ENCODE data around the gene CLIC3.
"Not testable (repeated sequence)": the region's sequence is repeated elsewhere in the genome, so short reads cannot be mapped to it uniquely, and the experiment has no call there.

The CLIC3 gene

DNA sequence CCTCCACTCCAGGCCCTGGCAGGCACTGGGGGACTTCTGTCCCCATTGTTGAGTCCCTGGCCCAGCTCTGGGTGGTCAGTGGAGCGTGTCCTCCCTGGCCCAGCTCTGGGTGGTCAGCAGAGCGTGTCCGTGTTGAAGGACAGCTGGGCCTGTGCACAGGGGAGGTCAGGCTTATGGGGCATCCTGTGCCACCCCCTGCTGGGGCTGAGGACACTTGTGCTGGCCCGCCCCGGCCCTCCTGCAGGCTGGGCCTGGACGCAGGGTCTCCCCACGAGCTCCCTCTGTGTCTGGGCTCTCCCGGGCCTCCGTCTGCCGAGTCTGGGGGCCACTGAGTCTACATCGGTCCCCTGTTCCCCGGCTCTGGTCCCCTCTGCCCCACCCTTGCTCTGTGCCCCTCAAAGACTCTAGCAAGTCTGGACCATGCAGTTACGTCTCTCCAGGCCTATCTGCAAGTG lies 11.5 kb upstream of the CLIC3 start:
- no peak overlapping the region for H2AFZ ChIP-seq (ENCODE audit: low read depth, low read length)
- no peak for ATAC-seq (ENCODE audit: insufficient read depth, low read depth)
- TF ChIP-seq CTCF (IDR thresholded peaks at IDR 0.05; ENCODE audit: borderline replicate concordance, extremely low read depth, low read length, poor library complexity, severe bottlenecking) (no peak), EZH2 (IDR thresholded peaks at IDR 0.05; ENCODE audit: borderline replicate concordance, low read depth, low read length, severe bottlenecking) (no peak)

DNA sequence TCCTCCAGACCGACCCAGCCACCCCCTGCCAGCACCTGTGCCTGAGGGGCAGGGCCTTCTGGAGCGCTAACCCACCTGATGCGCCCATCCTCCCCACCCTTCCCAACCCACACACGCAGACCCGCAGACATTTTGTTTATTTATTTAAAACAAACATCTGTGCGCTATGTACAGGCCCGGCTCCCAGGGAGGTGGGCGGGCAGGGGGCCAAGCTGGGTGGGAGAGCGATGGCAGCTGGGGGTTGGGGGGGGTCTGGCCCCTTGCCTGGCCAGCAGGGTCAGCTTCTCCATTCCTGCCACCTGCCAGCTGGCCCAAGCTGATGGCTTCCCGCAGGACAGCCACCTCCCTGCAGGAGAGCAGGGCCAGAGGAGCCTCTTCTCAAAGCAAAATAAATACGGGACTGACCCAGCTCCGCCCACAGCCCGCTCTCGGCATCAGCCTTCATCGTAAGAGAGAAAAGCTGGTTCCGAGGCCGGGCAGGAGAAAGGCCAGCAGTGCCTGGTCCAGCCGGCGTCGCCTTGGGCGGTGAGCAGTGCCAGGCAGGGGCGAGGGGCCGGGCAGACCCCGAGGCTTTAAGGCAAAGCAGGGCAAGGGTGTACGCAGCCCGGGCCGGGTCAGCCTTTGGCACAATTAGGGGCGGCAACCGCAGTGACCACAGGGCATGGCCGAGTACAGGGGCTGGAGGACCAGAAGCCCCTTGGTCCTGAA lies 10.9 kb upstream of the CLIC3 start:
- no peak for DNase-seq
- no peak overlapping the region for H3K4me2 ChIP-seq (ENCODE audit: insufficient read depth, low read length)

More for the DNA sequence above, 11.5 kb upstream of the CLIC3 start:
- DNase-seq, result no peak
- no peaks in the 10 kb centered on the region for H3K27me3 ChIP-seq (ENCODE audit: insufficient read depth, low read length, poor library complexity)
- no peak overlapping the region for H3K27ac ChIP-seq (ENCODE audit: low read length)
- H3K9ac ChIP-seq (ENCODE audit: low read depth, low read length), result no peak overlapping the region
- no peaks in the 10 kb centered on the region for H3K79me2 ChIP-seq (ENCODE audit: insufficient read depth, low read length)
- H3K9me3 ChIP-seq (ENCODE audit: insufficient read depth, low read length, severe bottlenecking), result no peaks in the 10 kb centered on the region
- no peaks in the 10 kb centered on the region for H3K4me1 ChIP-seq (ENCODE audit: insufficient read depth, low read length)
- no peak overlapping the region for H3K4me3 ChIP-seq (ENCODE audit: low read depth in 1 of 2, low read length in 2 of 2)
- H3K4me2 ChIP-seq (ENCODE audit: insufficient read depth, low read length), result no peak overlapping the region
- no peaks in the 10 kb centered on the region for H3K36me3 ChIP-seq (ENCODE audit: insufficient read depth, low read length)
- H4K20me1 ChIP-seq (ENCODE audit: insufficient read depth, low read length), result no peaks in the 10 kb centered on the region

GRCh38 chr9:137006116-137007003 lies 10.0 kb upstream of the CLIC3 start:
- H3K9me3 ChIP-seq (ENCODE audit: insufficient read depth, low read length, severe bottlenecking), result no peaks in the 10 kb centered on the region
- no peak overlapping the region for H3K4me3 ChIP-seq (ENCODE audit: low read depth in 1 of 2, low read length in 2 of 2)
- no peaks in the 10 kb centered on the region for H3K27me3 ChIP-seq (ENCODE audit: insufficient read depth, low read length, poor library complexity)
- H2AFZ ChIP-seq (ENCODE audit: low read depth, low read length), result no peak overlapping the region
- no peak overlapping the region for H3K9ac ChIP-seq (ENCODE audit: low read depth, low read length)
- no peak overlapping the region for H3K4me2 ChIP-seq (ENCODE audit: insufficient read depth, low read length)
- no peaks in the 10 kb centered on the region for H3K4me1 ChIP-seq (ENCODE audit: insufficient read depth, low read length)
- no peaks in the 10 kb centered on the region for H4K20me1 ChIP-seq (ENCODE audit: insufficient read depth, low read length)
- H3K36me3 ChIP-seq (ENCODE audit: insufficient read depth, low read length), result no peaks in the 10 kb centered on the region
- ATAC-seq (ENCODE audit: insufficient read depth, low read depth) (no peak), DNase-seq (no peak)
- no peak overlapping the region for H3K27ac ChIP-seq (ENCODE audit: low read length)
- H3K79me2 ChIP-seq (ENCODE audit: insufficient read depth, low read length), result no peaks in the 10 kb centered on the region
- TF ChIP-seq EZH2 (IDR thresholded peaks at IDR 0.05; ENCODE audit: borderline replicate concordance, low read depth, low read length, severe bottlenecking) (no peak), CTCF (IDR thresholded peaks at IDR 0.05; ENCODE audit: borderline replicate concordance, extremely low read depth, low read length, poor library complexity, severe bottlenecking) (no peak)

More for the DNA sequence above, 10.9 kb upstream of the CLIC3 start:
- no peak for ATAC-seq (ENCODE audit: insufficient read depth, low read depth)
- no peaks in the 10 kb centered on the region for H3K36me3 ChIP-seq (ENCODE audit: insufficient read depth, low read length)
- no peaks in the 10 kb centered on the region for H3K4me1 ChIP-seq (ENCODE audit: insufficient read depth, low read length)
- H3K27me3 ChIP-seq (ENCODE audit: insufficient read depth, low read length, poor library complexity), result no peaks in the 10 kb centered on the region
- no peaks in the 10 kb centered on the region for H4K20me1 ChIP-seq (ENCODE audit: insufficient read depth, low read length)
- H3K9me3 ChIP-seq (ENCODE audit: insufficient read depth, low read length, severe bottlenecking), result no peaks in the 10 kb centered on the region
- TF ChIP-seq EZH2 (IDR thresholded peaks at IDR 0.05; ENCODE audit: borderline replicate concordance, low read depth, low read length, severe bottlenecking) (no peak), CTCF (IDR thresholded peaks at IDR 0.05; ENCODE audit: borderline replicate concordance, extremely low read depth, low read length, poor library complexity, severe bottlenecking) (no peak)
- H3K79me2 ChIP-seq (ENCODE audit: insufficient read depth, low read length), result no peaks in the 10 kb centered on the region
- H3K27ac ChIP-seq (ENCODE audit: low read length), result no peak overlapping the region
- H2AFZ ChIP-seq (ENCODE audit: low read depth, low read length), result no peak overlapping the region
- H3K9ac ChIP-seq (ENCODE audit: low read depth, low read length), result no peak overlapping the region
- no peak overlapping the region for H3K4me3 ChIP-seq (ENCODE audit: low read depth in 1 of 2, low read length in 2 of 2)

GRCh38 chr9:137004285-137004684 lies 7.9 kb upstream of the CLIC3 start:
- not testable (repeated sequence) for H3K4me1 ChIP-seq (ENCODE audit: insufficient read depth, low read length); H3K36me3 ChIP-seq (ENCODE audit: insufficient read depth, low read length); H3K79me2 ChIP-seq (ENCODE audit: insufficient read depth, low read length); H3K9ac ChIP-seq (ENCODE audit: low read depth, low read length); H3K4me2 ChIP-seq (ENCODE audit: insufficient read depth, low read length); DNase-seq; H2AFZ ChIP-seq (ENCODE audit: low read depth, low read length); H3K9me3 ChIP-seq (ENCODE audit: insufficient read depth, low read length, severe bottlenecking); ATAC-seq (ENCODE audit: insufficient read depth, low read depth); H4K20me1 ChIP-seq (ENCODE audit: insufficient read depth, low read length); H3K4me3 ChIP-seq (ENCODE audit: low read depth in 1 of 2, low read length in 2 of 2); H3K27ac ChIP-seq (ENCODE audit: low read length); H3K27me3 ChIP-seq (ENCODE audit: insufficient read depth, low read length, poor library complexity)

Data from DND-41 (cell line).